ENCODE measurements around the gene DNASE1L2. TPM values are rescaled to one million over a fixed set of nuclear protein-coding genes. Genes with fewer than 3 reads are reported as not detected.

The DNASE1L2 gene
- total RNA-seq, 1 donor from 2014 or later: 1.6 TPM

DNA sequence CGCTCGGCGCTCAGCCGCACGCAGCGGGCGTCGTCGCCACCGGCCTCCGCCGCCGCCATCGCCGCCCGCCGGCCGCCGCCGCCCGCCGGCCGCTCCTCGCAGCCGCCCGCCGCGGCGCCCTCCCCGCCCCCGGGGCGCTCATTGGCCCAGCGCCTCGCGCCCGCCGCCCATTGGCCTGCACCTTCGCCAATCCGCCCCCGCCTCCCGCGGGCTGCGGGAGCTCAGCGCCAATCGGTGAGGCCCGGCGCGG, 21.6 kb upstream of the DNASE1L2 start, which contains the start of gene PGP:
Gene PGP (minus strand): TSS at position 122 of the 250 bp plus-strand sequence. CDS start 63 bp downstream, at position 59.
- Mint-ChIP-seq H3K27ac (peak within 1 kb of the TSS; percentile 88), H3K36me3 (ENCODE audit: low read depth) (peaks cover 14% of the 10 kb centered on the region), H3K27me3 (ENCODE audit: insufficient read depth) (no peaks in the 10 kb centered on the region), H3K4me3 (peak within 1 kb of the TSS; percentile 90), H3K9me3 (no peaks in the 10 kb centered on the region), H3K4me1 (ENCODE audit: low read depth) (peaks cover 18% of the 10 kb centered on the region)
- no peak for DNase-seq (ENCODE audit: low spot score)
- intact Hi-C loops (cut with micrococcal nuclease): loop anchor here (2.0 to 10.0 kb wide), 2 partner anchors 54 to 130 kb away; partner anchors contain the start of genes ABCA3 and RNPS1

DNA sequence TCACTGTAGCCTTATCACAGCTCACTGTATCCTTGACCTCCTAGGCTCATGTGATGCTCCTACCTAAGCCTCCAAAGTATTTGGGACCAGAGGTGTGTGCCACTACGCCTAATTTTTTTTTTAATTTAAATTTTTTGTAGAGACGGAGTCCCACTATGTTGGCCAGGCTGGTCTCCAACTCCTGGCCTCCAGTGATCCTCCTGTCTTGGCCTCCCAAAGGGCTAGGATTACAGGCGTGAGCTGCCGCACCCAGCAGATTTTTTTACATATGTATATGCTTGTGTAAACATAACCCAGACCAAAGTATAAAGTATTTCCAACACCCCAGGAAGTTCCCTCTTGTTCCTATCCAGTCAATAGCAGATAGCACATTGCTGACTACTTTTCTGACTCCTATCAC, 19.9 kb upstream of the DNASE1L2 start:
- H3K27me3 Mint-ChIP-seq (ENCODE audit: insufficient read depth): no peaks in the 10 kb centered on the region
- intact Hi-C loops (cut with micrococcal nuclease): loop anchor here (10.0 kb wide), 1 partner anchor 128 kb away; the partner anchor contains the start of gene ABCA3
- peak overlapping the region; percentile 90 for H3K4me3 Mint-ChIP-seq
- peaks cover 18% of the 10 kb centered on the region for H3K4me1 Mint-ChIP-seq (ENCODE audit: low read depth)
- peak overlapping the region; percentile 65 for H3K27ac Mint-ChIP-seq
- no peak for DNase-seq (ENCODE audit: low spot score)
- H3K36me3 Mint-ChIP-seq (ENCODE audit: low read depth): peaks cover 14% of the 10 kb centered on the region
- no peaks in the 10 kb centered on the region for H3K9me3 Mint-ChIP-seq

DNA sequence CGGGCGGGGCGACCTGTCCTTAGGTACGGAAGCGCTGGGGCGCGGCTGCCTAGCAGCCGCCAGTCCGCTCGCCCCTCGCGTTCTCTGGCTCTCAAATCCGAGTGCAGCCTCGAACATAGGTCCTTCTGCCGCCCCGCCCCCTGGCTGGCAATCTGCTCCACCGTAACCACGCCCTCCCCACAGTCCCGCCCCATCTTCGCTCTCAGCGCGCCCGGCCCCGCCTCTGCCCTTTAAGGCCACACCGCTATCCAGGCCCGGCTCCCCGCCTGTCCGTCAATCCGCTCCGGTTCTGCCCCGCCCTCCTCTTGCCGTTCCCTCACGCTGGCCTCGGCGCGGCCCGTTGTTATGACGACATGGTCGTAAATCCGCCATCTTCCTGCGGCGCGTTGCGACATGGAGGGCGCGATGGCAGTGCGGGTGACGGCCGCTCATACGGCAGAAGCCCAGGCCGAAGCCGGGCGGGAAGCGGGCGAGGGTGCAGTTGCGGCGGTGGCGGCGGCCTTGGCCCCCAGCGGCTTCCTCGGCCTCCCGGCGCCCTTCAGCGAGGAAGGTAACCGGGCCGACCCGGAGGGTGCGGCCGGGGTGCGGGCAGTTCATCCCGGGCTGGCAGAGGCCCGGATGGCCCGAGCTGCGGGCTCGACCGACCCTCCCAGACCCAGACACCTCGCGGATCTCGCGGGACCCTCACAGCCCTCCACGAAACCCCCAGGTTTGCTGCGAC, 12.9 kb upstream of the DNASE1L2 start, which contains the start of gene E4F1:
Gene E4F1 (plus strand): TSS at position 371 of the 721 bp plus-strand sequence. CDS start 23 bp downstream, at position 394.
- peak; percentile 99 for DNase-seq (ENCODE audit: low spot score)
- Mint-ChIP-seq H3K9me3 (no peaks in the 10 kb centered on the region), H3K27ac (peak within 1 kb of the TSS; percentile 77), H3K4me3 (peak within 1 kb of the TSS; percentile 87), H3K4me1 (ENCODE audit: low read depth) (peaks cover 9% of the 10 kb centered on the region), H3K27me3 (ENCODE audit: insufficient read depth) (no peaks in the 10 kb centered on the region), H3K36me3 (ENCODE audit: low read depth) (no peaks in the 10 kb centered on the region)
- intact Hi-C loops (cut with micrococcal nuclease): loop anchor here (1.0 to 2.0 kb wide), 9 partner anchors 8 to 803 kb away; partner anchors contain the start of genes ECI1, MLST8, NUBP2 and RNPS1

DNA sequence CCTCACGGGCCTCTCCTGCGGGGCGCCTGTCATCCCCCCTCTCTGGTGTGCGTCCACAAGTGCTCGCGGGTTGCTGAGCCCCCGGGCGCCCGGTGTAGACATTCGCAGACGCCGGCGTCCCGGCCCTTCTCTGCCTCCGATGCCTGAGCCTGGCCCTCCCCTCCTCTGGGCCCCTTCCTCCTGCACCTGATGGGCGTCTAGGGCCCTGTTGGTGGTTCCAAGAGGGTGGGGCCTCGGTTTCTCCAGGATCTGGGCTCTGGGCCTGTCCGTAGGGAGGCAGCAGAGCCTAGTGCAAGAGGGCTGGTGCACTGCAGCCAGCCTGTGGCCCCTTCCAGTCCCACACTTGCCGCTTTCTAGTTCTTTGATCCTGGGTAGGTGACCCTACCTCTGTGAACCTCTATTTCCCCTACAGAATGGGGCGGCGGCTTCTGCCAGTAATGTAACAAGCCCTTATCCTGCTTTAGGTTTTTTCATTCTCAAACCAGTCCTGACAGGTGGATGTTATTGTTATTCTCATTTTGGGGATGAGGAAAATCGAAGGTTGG, 12.2 kb upstream of the DNASE1L2 start:
- intact Hi-C loops (cut with micrococcal nuclease): loop anchor here (1.0 to 2.0 kb wide), 9 partner anchors 9 to 803 kb away; partner anchors contain the start of genes ECI1, MLST8, NUBP2 and RNPS1
- Mint-ChIP-seq H3K4me1 (ENCODE audit: low read depth) (peaks cover 9% of the 10 kb centered on the region), H3K27me3 (ENCODE audit: insufficient read depth) (no peaks in the 10 kb centered on the region), H3K36me3 (ENCODE audit: low read depth) (no peaks in the 10 kb centered on the region), H3K4me3 (peak overlapping the region; percentile 87), H3K9me3 (no peaks in the 10 kb centered on the region), H3K27ac (peak overlapping the region; percentile 77)
- peak; percentile 19 for DNase-seq (ENCODE audit: low spot score)

DNA sequence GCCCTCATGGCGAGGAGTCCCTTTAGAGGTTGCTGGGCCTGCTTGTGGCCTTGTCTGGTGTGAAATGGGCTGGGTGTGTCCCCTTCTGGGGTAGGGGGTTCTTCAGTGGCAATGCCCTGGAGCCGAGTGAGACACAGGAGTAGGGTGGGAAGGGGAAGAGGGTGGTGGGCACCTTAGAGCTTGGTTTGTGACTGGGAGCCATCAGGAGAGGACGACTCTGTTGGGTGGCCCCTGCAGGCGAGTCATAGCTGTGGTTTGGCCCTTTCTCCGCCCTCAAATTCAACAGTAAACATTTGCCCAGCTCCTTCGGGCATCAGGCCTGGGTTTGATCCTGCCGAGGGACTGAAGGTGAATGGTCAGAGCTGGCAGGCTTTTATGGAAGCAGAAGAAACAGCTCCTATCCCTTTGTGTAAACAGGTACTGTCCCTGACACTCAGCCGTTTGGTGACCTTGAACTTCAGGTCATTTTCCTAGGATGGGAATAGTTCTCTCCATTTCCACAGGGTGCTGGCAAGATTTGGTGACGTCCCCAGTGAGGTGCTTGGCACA, 9.9 kb upstream of the DNASE1L2 start:
- H3K4me1 Mint-ChIP-seq (ENCODE audit: low read depth): peaks cover 9% of the 10 kb centered on the region
- H3K36me3 Mint-ChIP-seq (ENCODE audit: low read depth): peaks cover 4% of the 10 kb centered on the region
- no peak for DNase-seq (ENCODE audit: low spot score)
- H3K27ac Mint-ChIP-seq: no peak overlapping the region
- no peaks in the 10 kb centered on the region for H3K27me3 Mint-ChIP-seq (ENCODE audit: insufficient read depth)
- peak overlapping the region; percentile 42 for H3K4me3 Mint-ChIP-seq
- no peaks in the 10 kb centered on the region for H3K9me3 Mint-ChIP-seq
- intact Hi-C loops (cut with micrococcal nuclease): no loop called here

DNA sequence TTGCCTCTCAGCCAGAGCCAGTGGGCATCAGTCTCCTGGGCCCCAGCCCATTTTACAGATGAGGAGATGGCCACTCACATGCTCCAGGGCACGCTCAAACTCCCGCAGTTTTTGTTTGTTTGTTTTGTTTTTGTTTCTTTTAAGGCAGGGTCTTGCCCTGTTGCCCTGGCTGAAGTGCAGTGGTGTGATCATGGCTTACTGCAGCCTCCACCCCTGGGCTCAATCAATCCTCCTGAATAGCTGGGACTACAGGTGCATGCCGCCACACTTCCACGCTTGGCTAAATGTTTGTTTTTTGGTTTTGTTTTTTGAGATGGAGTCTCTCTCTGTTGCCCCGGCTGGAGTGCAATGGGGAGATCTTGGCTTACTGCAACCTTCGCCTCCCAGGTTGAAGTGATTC, 9.3 kb upstream of the DNASE1L2 start:
- H3K9me3 Mint-ChIP-seq: no peaks in the 10 kb centered on the region
- peaks cover 4% of the 10 kb centered on the region for H3K36me3 Mint-ChIP-seq (ENCODE audit: low read depth)
- no peak for DNase-seq (ENCODE audit: low spot score)
- no peak overlapping the region for H3K4me3 Mint-ChIP-seq
- intact Hi-C loops (cut with micrococcal nuclease): no loop called here
- H3K4me1 Mint-ChIP-seq (ENCODE audit: low read depth): peaks cover 9% of the 10 kb centered on the region
- no peak overlapping the region for H3K27ac Mint-ChIP-seq
- H3K27me3 Mint-ChIP-seq (ENCODE audit: insufficient read depth): no peaks in the 10 kb centered on the region

DNA sequence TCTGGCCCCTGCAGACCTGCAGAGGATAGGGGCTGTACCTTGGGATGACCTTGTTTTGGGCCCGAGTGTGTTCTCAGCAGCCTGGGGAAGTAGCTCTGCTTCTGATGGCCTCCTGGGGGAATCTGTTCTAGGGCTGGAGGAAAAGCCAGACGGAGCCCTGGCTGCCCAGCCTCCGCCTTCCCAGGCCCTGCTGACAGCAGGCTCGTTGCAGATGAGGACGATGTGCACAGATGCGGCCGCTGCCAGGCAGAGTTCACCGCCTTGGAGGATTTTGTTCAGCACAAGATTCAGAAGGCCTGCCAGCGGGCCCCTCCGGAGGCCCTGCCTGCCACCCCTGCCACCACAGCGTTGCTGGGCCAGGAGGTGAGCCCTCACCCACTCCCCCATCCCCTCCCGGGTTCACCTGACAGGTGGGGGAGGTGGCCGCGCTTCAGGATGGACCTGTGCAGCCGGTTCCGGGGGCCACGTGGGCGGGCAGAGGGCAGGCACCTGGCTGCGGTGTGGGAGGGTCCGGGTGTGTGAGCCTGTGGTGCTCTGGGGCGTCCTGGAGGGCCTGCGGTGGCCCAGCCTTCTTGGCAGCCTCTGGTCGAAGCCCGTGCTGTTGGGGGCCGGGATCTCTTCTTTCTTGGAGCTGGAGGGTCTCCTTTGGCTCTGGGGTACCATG, 8.0 kb upstream of the DNASE1L2 start:
- H3K27ac Mint-ChIP-seq: no peak overlapping the region
- intact Hi-C loops (cut with micrococcal nuclease): no loop called here
- no peak overlapping the region for H3K4me3 Mint-ChIP-seq
- H3K36me3 Mint-ChIP-seq (ENCODE audit: low read depth): peaks cover 4% of the 10 kb centered on the region
- H3K9me3 Mint-ChIP-seq: no peaks in the 10 kb centered on the region
- no peak for DNase-seq (ENCODE audit: low spot score)
- no peaks in the 10 kb centered on the region for H3K27me3 Mint-ChIP-seq (ENCODE audit: insufficient read depth)
- H3K4me1 Mint-ChIP-seq (ENCODE audit: low read depth): peaks cover 9% of the 10 kb centered on the region

DNA sequence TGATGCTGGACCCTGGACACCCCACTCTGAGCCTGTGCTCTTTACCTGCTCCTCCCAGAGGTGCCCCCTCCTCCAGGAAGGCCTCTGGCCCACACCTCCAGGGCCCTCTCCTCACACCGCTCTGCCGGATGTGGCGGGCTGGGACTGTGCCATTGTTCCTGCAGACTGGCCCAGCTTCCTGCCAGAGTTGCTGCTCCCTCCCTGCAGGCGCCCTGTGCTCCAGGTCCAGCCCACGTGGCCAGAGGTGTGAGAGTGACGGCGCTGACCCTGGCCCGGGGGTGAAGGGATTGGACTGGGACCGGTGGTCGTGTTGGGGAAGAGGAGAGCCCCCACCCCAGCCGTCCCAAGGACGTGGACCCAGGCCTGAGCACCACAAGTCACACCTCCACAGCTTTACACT, 7.2 kb upstream of the DNASE1L2 start:
- intact Hi-C loops (cut with micrococcal nuclease): no loop called here
- H3K9me3 Mint-ChIP-seq: no peaks in the 10 kb centered on the region
- peaks cover 4% of the 10 kb centered on the region for H3K36me3 Mint-ChIP-seq (ENCODE audit: low read depth)
- H3K27ac Mint-ChIP-seq: no peak overlapping the region
- peaks cover 9% of the 10 kb centered on the region for H3K4me1 Mint-ChIP-seq (ENCODE audit: low read depth)
- no peak for DNase-seq (ENCODE audit: low spot score)
- H3K4me3 Mint-ChIP-seq: no peak overlapping the region
- no peaks in the 10 kb centered on the region for H3K27me3 Mint-ChIP-seq (ENCODE audit: insufficient read depth)

DNA sequence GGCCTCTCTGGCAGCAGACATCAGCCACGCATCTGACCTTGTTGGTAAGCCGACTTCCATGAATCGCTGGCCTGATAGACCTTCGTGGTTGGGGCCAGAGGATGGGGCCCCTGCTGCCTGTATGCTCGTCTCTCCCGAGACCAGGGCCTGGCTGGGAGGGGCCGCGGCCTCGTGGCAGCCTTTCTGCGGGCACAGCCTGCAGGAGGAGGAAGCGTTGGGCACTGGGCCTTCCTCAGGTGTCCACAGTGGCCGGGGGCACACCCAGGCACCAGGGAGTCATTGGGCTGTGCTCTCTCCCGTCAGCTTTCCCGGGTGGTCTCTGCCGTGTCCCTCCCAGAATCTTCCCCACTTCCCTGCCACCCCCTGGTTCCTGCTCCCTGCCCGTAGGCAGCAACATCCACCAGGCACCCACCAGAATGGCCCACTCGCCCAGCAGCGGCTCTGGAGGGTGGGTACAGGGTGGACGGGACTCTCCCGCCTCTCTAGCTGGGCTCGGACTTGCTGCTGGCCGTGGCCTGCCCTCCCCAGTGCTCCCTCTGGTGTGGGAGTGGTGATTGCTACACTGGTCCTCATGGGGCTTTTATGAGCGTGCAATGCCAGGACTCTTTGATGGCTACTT, 6.5 kb upstream of the DNASE1L2 start:
- Mint-ChIP-seq H3K36me3 (ENCODE audit: low read depth) (peaks cover 4% of the 10 kb centered on the region), H3K4me1 (ENCODE audit: low read depth) (peaks cover 3% of the 10 kb centered on the region)
- intact Hi-C loops (cut with micrococcal nuclease): no loop called here

DNA sequence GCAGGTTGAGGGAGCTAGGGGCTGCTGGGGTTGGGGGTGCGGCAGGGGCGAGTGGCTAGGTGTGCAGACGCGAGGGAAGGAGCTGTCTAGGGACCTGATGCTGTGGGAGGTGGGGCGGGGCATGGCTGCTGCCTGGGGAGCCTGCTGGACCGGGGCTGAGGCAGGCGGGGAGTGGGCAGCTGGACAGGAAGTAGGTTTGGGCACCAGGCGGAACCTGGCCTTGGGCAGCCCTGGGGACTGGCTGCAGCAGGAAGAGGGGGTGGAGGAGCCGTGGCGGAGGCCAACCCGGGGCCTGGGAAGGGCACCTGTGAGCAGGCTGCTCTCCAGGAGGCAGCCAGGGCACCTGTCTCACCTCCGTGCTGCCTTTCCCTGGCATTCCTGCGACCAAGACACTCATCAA, 5.9 kb upstream of the DNASE1L2 start:
- intact Hi-C loops (cut with micrococcal nuclease): no loop called here
- Mint-ChIP-seq H3K4me1 (ENCODE audit: low read depth) (no peaks in the 10 kb centered on the region), H3K9me3 (no peaks in the 10 kb centered on the region), H3K27ac (no peak overlapping the region), H3K4me3 (no peak overlapping the region), H3K36me3 (ENCODE audit: low read depth) (peaks cover 7% of the 10 kb centered on the region), H3K27me3 (ENCODE audit: insufficient read depth) (peaks cover 1% of the 10 kb centered on the region)
- DNase-seq (ENCODE audit: low spot score): no peak

More for the DNA sequence above, 6.5 kb upstream of the DNASE1L2 start:
- Mint-ChIP-seq H3K27ac (no peak overlapping the region), H3K4me3 (no peak overlapping the region), H3K27me3 (ENCODE audit: insufficient read depth) (no peaks in the 10 kb centered on the region), H3K9me3 (no peaks in the 10 kb centered on the region)
- no peak for DNase-seq (ENCODE audit: low spot score)

DNA sequence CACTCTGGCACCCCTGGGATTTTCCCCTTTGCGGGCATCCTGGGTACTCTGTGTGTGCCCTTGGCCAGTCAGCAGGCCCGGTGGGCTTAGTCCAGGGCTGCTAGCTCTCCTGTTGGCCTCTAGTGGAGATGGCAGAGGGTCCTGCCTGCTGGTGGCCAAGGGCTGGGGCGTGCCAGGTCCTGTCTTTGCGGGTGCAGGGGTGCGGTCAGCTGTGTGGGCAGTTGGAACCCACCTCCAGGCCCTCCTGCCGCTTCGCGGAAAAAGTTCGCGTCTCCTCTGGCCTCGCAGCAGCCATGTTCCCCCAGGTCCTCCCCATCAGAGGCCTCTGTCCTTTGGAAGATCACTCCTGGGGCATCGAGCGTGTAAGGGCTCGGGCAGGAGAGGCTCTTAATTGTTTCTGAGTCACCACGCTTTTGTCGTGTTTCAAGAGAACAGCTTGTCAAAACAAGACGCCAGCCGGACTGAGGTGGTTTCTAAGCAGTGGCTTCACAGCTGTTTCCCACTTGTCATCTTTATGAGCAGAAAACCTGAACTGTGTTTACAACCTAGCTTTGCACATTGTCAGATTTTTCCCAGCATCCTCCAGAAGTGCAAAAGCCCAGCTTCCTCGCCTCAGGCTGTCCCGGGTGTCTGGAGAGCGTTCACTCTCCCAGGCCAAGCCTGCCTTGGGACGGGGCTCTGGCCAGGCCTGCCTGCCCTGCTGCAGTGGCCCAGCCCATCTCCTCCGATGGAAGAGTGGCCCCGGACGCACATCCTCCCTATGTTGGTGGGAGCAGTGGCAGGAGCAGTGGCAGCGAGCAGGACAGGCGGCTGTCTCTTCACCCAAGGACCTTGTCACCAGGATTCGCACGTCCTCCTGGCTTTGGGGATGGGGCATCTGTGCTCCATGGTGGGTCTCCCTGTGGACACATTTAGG, 5.0 kb upstream of the DNASE1L2 start:
- H3K27ac Mint-ChIP-seq: no peak overlapping the region

More for the DNA sequence above, 5.0 kb upstream of the DNASE1L2 start:
- intact Hi-C loops (cut with micrococcal nuclease): no loop called here
- no peak for DNase-seq (ENCODE audit: low spot score)
- Mint-ChIP-seq H3K9me3 (no peaks in the 10 kb centered on the region), H3K36me3 (ENCODE audit: low read depth) (peaks cover 9% of the 10 kb centered on the region), H3K4me1 (ENCODE audit: low read depth) (no peaks in the 10 kb centered on the region), H3K27me3 (ENCODE audit: insufficient read depth) (peaks cover 2% of the 10 kb centered on the region), H3K4me3 (no peak overlapping the region)

Measured in activated T-helper 1 cell treated with anti-CD3 and anti-CD28 coated beads, Interleukin-12 subunit alpha, Interleukin-12 subunit beta, Interleukin-2, Interleukin-4 antibody, amounts not matched to agents 30 ng/mL and 10 ng/mL and 1 ng/mL, durations not matched to agents 14 hours and 24 hours and 36 hours (primary cell).